Measurements from ENCODE around the gene TMEM62. TPM values are rescaled to one million over a fixed set of nuclear protein-coding genes. Genes with fewer than 3 reads are reported as not detected.

The TMEM62 gene
- total RNA-seq, 1 donor from 2014 or later, result 52.2 TPM

GRCh38 chr15:43183270-43183669 lies 49.9 kb downstream of the TMEM62 start:
- peaks cover 61% of the 10 kb centered on the region for H3K36me3 Mint-ChIP-seq (ENCODE audit: low read depth)

DNA sequence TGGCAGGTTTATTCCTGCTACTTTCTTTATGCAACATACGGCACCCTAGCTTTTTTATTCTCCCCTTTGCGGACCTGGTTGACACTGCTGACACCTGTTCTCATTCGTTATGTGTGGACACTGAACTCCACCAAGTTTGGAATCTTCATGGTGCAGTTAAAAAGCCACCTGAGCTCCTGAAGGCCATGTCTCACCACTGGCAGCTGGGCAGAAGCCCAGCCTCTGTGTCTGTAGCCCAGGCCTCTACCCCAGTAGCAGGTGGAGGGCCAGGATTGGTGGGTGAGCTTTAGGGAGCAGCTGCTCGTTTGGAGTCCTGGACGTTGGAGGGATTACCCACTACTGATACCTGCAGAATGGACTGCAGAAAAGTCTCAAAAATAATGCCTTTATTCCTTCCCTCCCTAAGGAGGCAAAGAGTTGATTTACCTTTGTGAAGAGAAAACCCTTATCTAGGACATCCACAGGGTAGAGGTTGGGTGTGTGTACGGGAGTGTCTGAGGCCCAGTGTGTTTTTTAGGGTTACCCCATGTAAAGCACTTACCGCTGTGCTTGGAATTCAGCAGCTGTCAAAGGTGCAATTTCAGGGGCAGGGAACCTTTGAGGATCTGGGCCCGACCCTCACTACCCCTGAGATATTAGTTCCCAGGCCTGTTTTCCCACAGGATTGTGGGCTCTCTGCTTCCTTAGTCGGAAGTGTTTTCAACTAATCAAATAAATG lies 51.2 kb downstream of the TMEM62 start:
- peak overlapping the region; percentile 97 for H3K4me3 Mint-ChIP-seq
- ChIA-PET POLR2A (interaction anchor here (0.5 to 2.0 kb wide), 4 partner anchors 9 to 1734 kb away, joined by 3 to 9 read pairs (median 4); partner anchors contain the start of gene UBR1), CTCF (interaction anchor here (2.5 kb wide), 1 partner anchor 20 kb away, joined by 8 read pairs; no protein-coding TSS in a partner anchor)
- ATAC-seq (ENCODE audit: low read depth) (no peak), DNase-seq (no peak)
- no peaks in the 10 kb centered on the region for H3K27me3 Mint-ChIP-seq
- intact Hi-C loops (cut with micrococcal nuclease), result loop anchor here (1.0 to 10.0 kb wide), 7 partner anchors 50 to 910 kb away; partner anchors contain the start of genes CDAN1, GANC, LCMT2 and PDIA3
- peak overlapping the region; percentile 96 for H3K27ac Mint-ChIP-seq
- H3K4me1 Mint-ChIP-seq, result peaks cover 31% of the 10 kb centered on the region
- H3K36me3 Mint-ChIP-seq (ENCODE audit: low read depth), result peaks cover 55% of the 10 kb centered on the region
- TF ChIP-seq, protein P1, sequence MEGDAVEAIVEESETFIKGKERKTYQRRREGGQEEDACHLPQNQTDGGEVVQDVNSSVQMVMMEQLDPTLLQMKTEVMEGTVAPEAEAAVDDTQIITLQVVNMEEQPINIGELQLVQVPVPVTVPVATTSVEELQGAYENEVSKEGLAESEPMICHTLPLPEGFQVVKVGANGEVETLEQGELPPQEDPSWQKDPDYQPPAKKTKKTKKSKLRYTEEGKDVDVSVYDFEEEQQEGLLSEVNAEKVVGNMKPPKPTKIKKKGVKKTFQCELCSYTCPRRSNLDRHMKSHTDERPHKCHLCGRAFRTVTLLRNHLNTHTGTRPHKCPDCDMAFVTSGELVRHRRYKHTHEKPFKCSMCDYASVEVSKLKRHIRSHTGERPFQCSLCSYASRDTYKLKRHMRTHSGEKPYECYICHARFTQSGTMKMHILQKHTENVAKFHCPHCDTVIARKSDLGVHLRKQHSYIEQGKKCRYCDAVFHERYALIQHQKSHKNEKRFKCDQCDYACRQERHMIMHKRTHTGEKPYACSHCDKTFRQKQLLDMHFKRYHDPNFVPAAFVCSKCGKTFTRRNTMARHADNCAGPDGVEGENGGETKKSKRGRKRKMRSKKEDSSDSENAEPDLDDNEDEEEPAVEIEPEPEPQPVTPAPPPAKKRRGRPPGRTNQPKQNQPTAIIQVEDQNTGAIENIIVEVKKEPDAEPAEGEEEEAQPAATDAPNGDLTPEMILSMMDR (IDR thresholded peaks at IDR 0.05), result no peak
- H3K9me3 Mint-ChIP-seq, result no peaks in the 10 kb centered on the region

More at GRCh38 chr15:43183270-43183669, 49.9 kb downstream of the TMEM62 start:
- ChIA-PET CTCF (no interaction called here), POLR2A (interaction anchor here (0.6 kb wide), 1 partner anchor 33 kb away, joined by 5 read pairs; no protein-coding TSS in a partner anchor)
- H3K27me3 Mint-ChIP-seq, result no peaks in the 10 kb centered on the region
- peak overlapping the region; percentile 8 for H3K27ac Mint-ChIP-seq
- DNase-seq, result no peak
- ATAC-seq (ENCODE audit: low read depth), result no peak
- H3K4me3 Mint-ChIP-seq, result no peak overlapping the region
- TF ChIP-seq, protein P1 (IDR thresholded peaks at IDR 0.05), result no peak
- intact Hi-C loops (cut with micrococcal nuclease), result loop anchor here (10.0 kb wide), 1 partner anchor 908 kb away; the partner anchor contains the start of genes GANC and TMEM87A
- no peaks in the 10 kb centered on the region for H3K9me3 Mint-ChIP-seq
- H3K4me1 Mint-ChIP-seq, result peaks cover 27% of the 10 kb centered on the region

DNA sequence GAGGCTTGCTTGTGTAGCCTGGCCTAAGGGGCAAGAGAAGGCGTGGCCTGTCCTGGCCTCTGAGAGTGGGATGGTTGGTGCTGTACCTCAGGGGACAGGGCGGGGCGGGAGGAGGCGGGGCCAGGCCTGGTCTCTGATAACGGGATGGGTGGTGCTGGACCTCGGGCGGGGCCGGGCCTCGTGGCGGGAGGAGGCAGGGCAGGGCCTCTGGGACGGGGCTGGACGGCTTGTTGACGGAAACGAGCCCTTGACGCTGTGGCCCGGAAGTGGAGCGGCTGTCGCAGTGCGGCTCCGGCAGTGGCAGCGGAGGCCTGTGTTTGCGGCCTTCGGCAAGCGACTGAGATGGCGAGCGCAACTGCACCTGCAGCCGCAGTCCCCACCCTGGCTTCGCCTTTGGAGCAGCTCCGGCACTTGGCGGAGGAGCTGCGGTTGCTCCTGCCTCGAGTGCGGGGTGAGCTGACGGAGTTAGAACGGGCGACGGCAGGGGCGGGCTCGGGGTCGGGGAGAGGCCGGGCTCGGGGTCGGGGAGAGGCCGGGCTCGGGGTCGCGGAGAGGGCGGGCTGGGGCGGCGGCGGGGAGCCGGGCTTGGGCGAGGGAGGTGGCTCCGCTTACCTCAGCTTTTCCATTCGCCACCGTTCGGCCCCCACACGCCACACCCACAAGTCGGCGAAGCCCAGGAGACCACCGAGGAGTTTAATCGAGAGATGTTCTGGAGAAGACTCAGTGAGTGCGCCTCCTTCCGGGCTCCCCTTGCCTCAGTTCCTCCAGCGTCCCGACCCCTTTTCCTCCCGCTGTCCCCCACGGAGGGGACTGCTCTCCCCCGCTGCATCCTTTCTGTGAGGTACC lies 52.0 kb downstream of the TMEM62 start, which contains the start of gene CCNDBP1:
TSS of gene CCNDBP1 (plus strand) at position 247 of the 846 bp plus-strand sequence. CDS start at position 343, 96 bp downstream.
- intact Hi-C loops (cut with micrococcal nuclease), result loop anchor here (1.0 to 10.0 kb wide), 9 partner anchors 19 to 911 kb away; partner anchors contain the start of genes CDAN1, GANC, LCMT2 and PDIA3
- peak within 1 kb of the TSS; percentile 96 for H3K27ac Mint-ChIP-seq
- H3K36me3 Mint-ChIP-seq (ENCODE audit: low read depth), result peaks cover 54% of the 10 kb centered on the region
- peak; percentile 85 for DNase-seq
- H3K4me1 Mint-ChIP-seq, result peaks cover 32% of the 10 kb centered on the region
- H3K27me3 Mint-ChIP-seq, result no peaks in the 10 kb centered on the region
- POLR2A ChIA-PET, result interaction anchor here (0.5 to 2.0 kb wide), 7 partner anchors 8 to 1735 kb away, joined by 3 to 9 read pairs (median 3); partner anchors contain the start of genes TMEM62, UBR1, ZNF106 and ZSCAN29
- CTCF ChIA-PET, result interaction anchor here (1.0 to 2.5 kb wide), 3 partner anchors 19 to 101 kb away, joined by 3 to 16 read pairs (median 8); no protein-coding TSS in a partner anchor
- peak; percentile 93 for ATAC-seq (ENCODE audit: low read depth)
- H3K4me3 Mint-ChIP-seq, result peak within 1 kb of the TSS; percentile 97
- TF ChIP-seq, protein P1 (IDR thresholded peaks at IDR 0.05), result no peak
- H3K9me3 Mint-ChIP-seq, result no peaks in the 10 kb centered on the region

- ATAC-seq (ENCODE audit: low read depth) (peak; percentile 7), DNase-seq (no peak)
- H3K27ac Mint-ChIP-seq, result peak overlapping the region; percentile 96
- H3K36me3 Mint-ChIP-seq (ENCODE audit: low read depth), result peaks cover 60% of the 10 kb centered on the region
- TF ChIP-seq, protein P1 (IDR thresholded peaks at IDR 0.05), result no peak
- no peaks in the 10 kb centered on the region for H3K27me3 Mint-ChIP-seq
- ChIA-PET POLR2A (interaction anchor here (0.5 to 2.0 kb wide), 5 partner anchors 49 to 695 kb away, joined by 3 to 9 read pairs (median 6); partner anchors contain the start of genes TMEM62, UBR1, ZNF106 and ZSCAN29), CTCF (interaction anchor here (1.0 to 2.5 kb wide), 3 partner anchors 19 to 100 kb away, joined by 3 to 16 read pairs (median 8); no protein-coding TSS in a partner anchor)
- no peaks in the 10 kb centered on the region for H3K9me3 Mint-ChIP-seq
- intact Hi-C loops (cut with micrococcal nuclease), result loop anchor here (2.0 to 10.0 kb wide), 3 partner anchors 19 to 911 kb away; partner anchors contain the start of genes GANC, TMEM87A, TUBGCP4 and ZSCAN29
- peaks cover 34% of the 10 kb centered on the region for H3K4me1 Mint-ChIP-seq
- H3K4me3 Mint-ChIP-seq, result peak overlapping the region; percentile 97
These were observed 52.6 kb downstream of the TMEM62 start for GRCh38 chr15:43186003-43186353.
